Measurements from ENCODE around the gene BRD4. TPM values are rescaled to one million over a fixed set of nuclear protein-coding genes. Genes with fewer than 3 reads are reported as not detected.

Gene BRD4
- total RNA-seq, 4 donors from 2014 or later, result 34.1 to 48.1 (median 37.5) TPM

DNA sequence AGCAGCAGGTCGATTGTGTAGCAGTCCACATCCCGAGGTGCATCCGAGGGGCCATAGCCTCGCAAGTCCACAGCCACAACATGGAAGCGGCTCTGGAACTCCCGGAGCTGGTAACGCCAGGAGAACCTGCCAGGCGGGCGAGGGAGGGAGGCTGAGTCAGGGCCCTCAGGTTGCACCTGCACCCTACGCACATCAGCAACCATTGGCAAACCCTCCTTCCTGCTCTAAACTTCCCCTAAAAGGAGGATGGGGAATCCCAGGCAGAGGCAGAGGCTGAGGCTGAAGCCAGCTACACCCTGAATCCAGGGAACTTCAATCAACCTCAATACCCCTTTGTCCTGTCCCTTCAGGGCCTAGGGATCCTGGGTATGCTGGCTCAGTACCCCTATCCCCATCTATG is 101.1 kb downstream of the BRD4 start:
- WGBS, result 87% methylated on average over 10 of the region's 10 CpGs

DNA sequence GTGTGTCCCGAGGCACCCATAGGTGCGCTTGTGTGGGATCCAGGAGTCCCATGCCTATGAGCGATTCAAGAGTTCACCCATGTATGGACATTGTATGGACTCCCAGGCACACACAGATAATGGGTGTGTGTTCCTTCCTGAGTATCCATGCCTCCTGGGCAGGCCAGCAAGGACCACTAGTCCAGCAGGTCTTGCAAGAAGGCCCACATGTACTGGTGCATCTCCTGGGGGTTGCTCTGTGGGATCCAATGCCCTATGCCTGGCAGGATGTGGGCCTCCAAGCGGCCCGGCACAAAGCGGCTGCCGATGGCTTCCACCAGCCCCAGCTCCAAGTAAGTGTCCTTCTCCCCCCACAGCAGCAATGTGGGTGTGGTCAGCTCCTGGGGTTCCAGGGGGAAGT is 105.1 kb downstream of the BRD4 start:
- no peaks in the 10 kb centered on the region for H3K36me3 ChIP-seq
- H3K27me3 ChIP-seq, result peaks cover 0 to 25% (median 9%) of the 10 kb centered on the region in 4 donors
- H3K4me3 ChIP-seq, result no peak overlapping the region
- WGBS, result 100% methylated on average over 3 of the region's 7 CpGs
- no peaks in the 10 kb centered on the region for H3K9me3 ChIP-seq
- TF ChIP-seq POLR2A (IDR thresholded peaks at IDR 0.05; ENCODE audit: low read depth), result no peak
- TF ChIP-seq, protein P1, sequence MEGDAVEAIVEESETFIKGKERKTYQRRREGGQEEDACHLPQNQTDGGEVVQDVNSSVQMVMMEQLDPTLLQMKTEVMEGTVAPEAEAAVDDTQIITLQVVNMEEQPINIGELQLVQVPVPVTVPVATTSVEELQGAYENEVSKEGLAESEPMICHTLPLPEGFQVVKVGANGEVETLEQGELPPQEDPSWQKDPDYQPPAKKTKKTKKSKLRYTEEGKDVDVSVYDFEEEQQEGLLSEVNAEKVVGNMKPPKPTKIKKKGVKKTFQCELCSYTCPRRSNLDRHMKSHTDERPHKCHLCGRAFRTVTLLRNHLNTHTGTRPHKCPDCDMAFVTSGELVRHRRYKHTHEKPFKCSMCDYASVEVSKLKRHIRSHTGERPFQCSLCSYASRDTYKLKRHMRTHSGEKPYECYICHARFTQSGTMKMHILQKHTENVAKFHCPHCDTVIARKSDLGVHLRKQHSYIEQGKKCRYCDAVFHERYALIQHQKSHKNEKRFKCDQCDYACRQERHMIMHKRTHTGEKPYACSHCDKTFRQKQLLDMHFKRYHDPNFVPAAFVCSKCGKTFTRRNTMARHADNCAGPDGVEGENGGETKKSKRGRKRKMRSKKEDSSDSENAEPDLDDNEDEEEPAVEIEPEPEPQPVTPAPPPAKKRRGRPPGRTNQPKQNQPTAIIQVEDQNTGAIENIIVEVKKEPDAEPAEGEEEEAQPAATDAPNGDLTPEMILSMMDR (IDR thresholded peaks at IDR 0.05), result no peak
- TF ChIP-seq POLR2AphosphoS5 (IDR thresholded peaks at IDR 0.05), result no peak
- TF ChIP-seq EP300 (IDR thresholded peaks at IDR 0.05), result no peak
- intact Hi-C loops (cut with DNase I), result no loop called here
- DNase-seq (ENCODE audit: extremely low spot score), result no peak
- H3K4me1 ChIP-seq, result peaks cover 20 to 29% (median 26%) of the 10 kb centered on the region in 4 donors
- no peak overlapping the region for H3K27ac ChIP-seq (replicated peaks in 1 of 4)

More for the DNA sequence above, 101.1 kb downstream of the BRD4 start:
- intact Hi-C loops (cut with DNase I), result no loop called here
- DNase-seq (ENCODE audit: extremely low spot score), result no peak
- H3K4me1 ChIP-seq, result peaks cover 7 to 25% (median 24%) of the 10 kb centered on the region in 4 donors
- TF ChIP-seq POLR2AphosphoS5 (IDR thresholded peaks at IDR 0.05) (no peak), POLR2A (IDR thresholded peaks at IDR 0.05; ENCODE audit: low read depth) (no peak), EP300 (IDR thresholded peaks at IDR 0.05) (no peak)
- TF ChIP-seq, protein P1 (IDR thresholded peaks at IDR 0.05), result no peak
- H3K27ac ChIP-seq (replicated peaks in 1 of 4), result no peak overlapping the region
- no peaks in the 10 kb centered on the region for H3K9me3 ChIP-seq
- H3K36me3 ChIP-seq, result peaks cover 3 to 9% (median 8%) of the 10 kb centered on the region in 4 donors
- H3K27me3 ChIP-seq, result peaks cover 0 to 36% (median 17%) of the 10 kb centered on the region in 4 donors
- no peak overlapping the region for H3K4me3 ChIP-seq

DNA sequence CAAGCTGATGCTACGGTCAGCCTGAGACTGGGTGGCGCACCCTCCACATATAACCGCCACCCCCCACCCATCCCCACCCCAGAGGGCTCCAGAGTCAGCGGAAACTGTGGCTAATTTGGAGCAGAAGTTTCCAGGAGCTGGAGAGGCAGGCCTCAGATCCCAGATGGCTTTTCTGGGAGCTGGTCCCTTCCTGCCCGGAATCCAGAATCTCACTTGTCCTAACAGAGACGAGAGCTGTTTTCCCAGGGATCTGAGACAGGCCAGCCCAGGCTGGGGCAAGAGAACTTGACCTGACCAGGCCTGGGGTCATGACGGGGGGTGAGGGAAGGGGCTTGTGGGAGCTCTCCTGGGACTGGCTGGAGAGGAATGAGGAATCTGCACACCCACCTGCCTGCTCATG is 106.6 kb downstream of the BRD4 start:
- peak overlapping the region in 3 of 4 donors; percentile 6 to 25 (median 8) for H3K27ac ChIP-seq (replicated peaks in 1 of 4)
- WGBS, result 86% methylated on average over 4 of the region's 7 CpGs

DNA sequence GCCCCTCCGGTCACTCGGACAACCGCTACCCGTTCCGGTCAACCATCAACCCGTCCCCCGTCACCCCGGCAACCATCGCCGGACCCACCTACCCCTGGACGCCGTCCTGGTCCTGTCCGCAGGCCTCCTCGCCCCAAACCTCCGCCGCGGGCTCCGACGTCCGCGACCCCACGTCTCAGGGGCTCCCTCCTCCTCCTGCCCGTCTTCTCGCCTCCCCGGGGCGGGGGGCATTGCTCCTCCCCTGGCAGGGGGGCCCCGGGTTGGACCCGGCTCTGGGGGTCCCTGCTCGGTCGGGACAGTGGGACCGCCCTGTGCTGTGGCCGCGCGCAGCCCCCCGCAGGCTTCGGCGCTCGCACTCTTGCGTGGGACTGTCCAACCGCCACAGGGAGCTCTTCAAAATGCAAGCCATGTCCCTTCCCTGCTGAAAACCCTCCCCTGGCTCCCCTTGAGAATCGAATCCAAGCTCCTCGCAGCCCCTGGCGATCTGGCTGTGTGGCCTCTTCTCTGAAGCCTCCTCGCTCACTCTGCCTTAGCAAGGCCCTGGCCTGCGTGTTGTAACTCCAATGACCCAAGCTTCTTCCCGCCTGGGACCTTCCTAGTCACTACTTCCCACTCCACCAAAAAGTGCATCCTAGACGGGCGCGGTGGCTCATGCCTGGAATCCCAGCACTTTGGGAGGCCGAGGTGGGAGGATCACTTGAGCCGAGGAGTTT is 108.5 kb downstream of the BRD4 start:
- Histone ChIP-seq H3K9me3 (no peaks in the 10 kb centered on the region), H3K4me3 (peak overlapping the region; percentile 68 to 74 (median 72)), H3K27ac (replicated peaks in 1 of 4) (peak overlapping the region; percentile 59 to 74 (median 67)), H3K27me3 (no peaks in the 10 kb centered on the region), H3K4me1 (peaks cover 16 to 20% (median 17%) of the 10 kb centered on the region in 4 donors), H3K36me3 (no peaks in the 10 kb centered on the region)
- intact Hi-C loops (cut with DNase I), result no loop called here
- WGBS, result 23% methylated on average over 13 of the region's 51 CpGs
- no peak for TF ChIP-seq POLR2A (IDR thresholded peaks at IDR 0.05; ENCODE audit: low read depth)
- no peak for TF ChIP-seq POLR2AphosphoS5 (IDR thresholded peaks at IDR 0.05)
- TF ChIP-seq, protein P1 (IDR thresholded peaks at IDR 0.05), result no peak
- TF ChIP-seq EP300 (IDR thresholded peaks at IDR 0.05), result no peak
- no peak for DNase-seq (ENCODE audit: extremely low spot score)

More for the DNA sequence above, 106.6 kb downstream of the BRD4 start:
- intact Hi-C loops (cut with DNase I), result no loop called here
- no peak for TF ChIP-seq POLR2AphosphoS5 (IDR thresholded peaks at IDR 0.05)
- no peak for TF ChIP-seq EP300 (IDR thresholded peaks at IDR 0.05)
- TF ChIP-seq, protein P1 (IDR thresholded peaks at IDR 0.05), result no peak
- no peak for TF ChIP-seq POLR2A (IDR thresholded peaks at IDR 0.05; ENCODE audit: low read depth)
- no peak for DNase-seq (ENCODE audit: extremely low spot score)
- Histone ChIP-seq H3K9me3 (no peaks in the 10 kb centered on the region), H3K4me1 (peaks cover 16 to 20% (median 17%) of the 10 kb centered on the region in 4 donors), H3K4me3 (no peak overlapping the region), H3K27me3 (peaks cover 0 to 10% (median 2%) of the 10 kb centered on the region in 4 donors), H3K36me3 (no peaks in the 10 kb centered on the region)

Data from esophagus muscularis mucosa (tissue), 4 donors.